ENCODE data around the gene KRT33B. TPM values are rescaled to one million over a fixed set of nuclear protein-coding genes. Genes with fewer than 3 reads are reported as not detected.
"Not testable (repeated sequence)": the region's sequence is repeated elsewhere in the genome, so short reads cannot be mapped to it uniquely, and the experiment has no call there.

The KRT33B gene
- polyA plus RNA-seq, 3 donors: not detected

- no peaks in the 10 kb centered on the region for H3K4me1 ChIP-seq (ENCODE audit: control insufficient read depth in 1 of 2, insufficient read depth in 2 of 2, low read length in 2 of 2)
- H3K4me3 ChIP-seq (replicated peaks in 1 of 3; ENCODE audit: low read depth in 2 of 3, low read length in 3 of 3): no peak overlapping the region
- Mint-ChIP-seq H3K4me1 (no peaks in the 10 kb centered on the region), H3K27ac (no peak overlapping the region), H3K36me3 (no peaks in the 10 kb centered on the region), H3K4me3 (no peak overlapping the region), H3K27me3 (ENCODE audit: low read depth in 3 of 3) (peaks cover 3 to 9% (median 4%) of the 10 kb centered on the region in 3 donors), H3K9me3 (peaks cover 2 to 6% (median 3%) of the 10 kb centered on the region in 7 donors)
- no peak overlapping the region for H3K27ac ChIP-seq (ENCODE audit: low read depth in 1 of 2, low read length in 2 of 2)
- H4K20me1 ChIP-seq (ENCODE audit: insufficient read depth, low read length): no peaks in the 10 kb centered on the region
- H3K27me3 ChIP-seq (ENCODE audit: control insufficient read depth in 2 of 2, insufficient read depth in 2 of 2, low read length in 2 of 2): no peaks in the 10 kb centered on the region
- TF ChIP-seq CTCF (IDR thresholded peaks at IDR 0.05): no peak
- H3K36me3 ChIP-seq (replicated peaks in 1 of 2; ENCODE audit: control insufficient read depth in 1 of 2, insufficient read depth in 2 of 2, low read length in 2 of 2): no peaks in the 10 kb centered on the region
- 93% methylated on average over 7 of the region's 7 CpGs for WGBS (ENCODE audit: insufficient coverage)
- no peak overlapping the region for H3K4me2 ChIP-seq (replicated peaks; ENCODE audit: extremely low read depth, low read length, poor library complexity, severe bottlenecking)
- H3K79me2 ChIP-seq (ENCODE audit: insufficient read depth, low read length): no peaks in the 10 kb centered on the region
- DNase-seq: no peak
- peaks cover 0 to 2% of the 10 kb centered on the region in 2 donors for H3K9me3 ChIP-seq (replicated peaks in 1 of 2; ENCODE audit: control insufficient read depth in 1 of 2, insufficient read depth in 1 of 2, low read length in 2 of 2)
- intact Hi-C loops (cut with micrococcal nuclease): no loop called here
- H2AFZ ChIP-seq (ENCODE audit: insufficient read depth, low read depth, low read length, poor library complexity, severe bottlenecking): no peak overlapping the region
- H3K9ac ChIP-seq (ENCODE audit: insufficient read depth, low read length, poor library complexity, severe bottlenecking): no peak overlapping the region
These were observed 21.5 kb downstream of the KRT33B start for GRCh38 chr17:41347869-41348760.

GRCh38 chr17:41346421-41346820 lies 23.2 kb downstream of the KRT33B start:
- peaks cover 10 to 22% (median 19%) of the 10 kb centered on the region in 7 donors for H3K9me3 Mint-ChIP-seq
- H3K36me3 ChIP-seq (replicated peaks in 1 of 2; ENCODE audit: control insufficient read depth in 1 of 2, insufficient read depth in 2 of 2, low read length in 2 of 2); H3K27ac ChIP-seq (ENCODE audit: low read depth in 1 of 2, low read length in 2 of 2); DNase-seq; H2AFZ ChIP-seq (ENCODE audit: insufficient read depth, low read depth, low read length, poor library complexity, severe bottlenecking); H3K27me3 ChIP-seq (ENCODE audit: control insufficient read depth in 2 of 2, insufficient read depth in 2 of 2, low read length in 2 of 2); H3K4me3 ChIP-seq (replicated peaks in 1 of 3; ENCODE audit: low read depth in 2 of 3, low read length in 3 of 3); H3K4me1 Mint-ChIP-seq; H4K20me1 ChIP-seq (ENCODE audit: insufficient read depth, low read length); H3K4me1 ChIP-seq (ENCODE audit: control insufficient read depth in 1 of 2, insufficient read depth in 2 of 2, low read length in 2 of 2); H3K4me2 ChIP-seq (replicated peaks; ENCODE audit: extremely low read depth, low read length, poor library complexity, severe bottlenecking); H3K4me3 Mint-ChIP-seq; H3K79me2 ChIP-seq (ENCODE audit: insufficient read depth, low read length); H3K36me3 Mint-ChIP-seq; H3K9ac ChIP-seq (ENCODE audit: insufficient read depth, low read length, poor library complexity, severe bottlenecking); intact Hi-C loops (cut with micrococcal nuclease): not testable (repeated sequence)
- WGBS (ENCODE audit: insufficient coverage): 98% methylated on average over 12 of the region's 16 CpGs
- peaks cover 15 to 16% of the 10 kb centered on the region in 2 donors for H3K9me3 ChIP-seq (replicated peaks in 1 of 2; ENCODE audit: control insufficient read depth in 1 of 2, insufficient read depth in 1 of 2, low read length in 2 of 2)
- H3K27ac Mint-ChIP-seq: peak overlapping the region in 1 of 7 donors; percentile 11
- H3K27me3 Mint-ChIP-seq (ENCODE audit: low read depth in 3 of 3): peaks cover 2 to 10% (median 4%) of the 10 kb centered on the region in 3 donors

Measured in CD14-positive monocyte (primary cell).